ENCODE results near the gene LCN15. TPM values are rescaled to one million over a fixed set of nuclear protein-coding genes. Genes with fewer than 3 reads are reported as not detected.

LCN15 gene
- total and polyA plus RNA-seq, 2 of the 13 experiments (the other 11 are each of a cell fraction or from before 2014, with no cell fraction given): 1.3 to 53.7 TPM

GRCh38 chr9:136784249-136784996 is 20.1 kb upstream of the LCN15 start:
- Histone ChIP-seq H2AFZ (ENCODE audit: low read length) (no peak overlapping the region), H3K4me2 (ENCODE audit: low read depth, low read length) (peak overlapping the region; percentile 46), H3K9ac (ENCODE audit: insufficient read depth, low read depth, low read length) (no peak overlapping the region), H3K4me3 (replicated peaks in 1 of 3; ENCODE audit: insufficient read depth in 1 of 3, low read depth in 2 of 3, low read length in 3 of 3) (no peak overlapping the region), H3K27ac (ENCODE audit: extremely low read length, insufficient read depth, low read length) (peak overlapping the region; percentile 64), H3K9me3 (ENCODE audit: low read length) (no peaks in the 10 kb centered on the region), H4K20me1 (ENCODE audit: insufficient read depth, low read length) (no peaks in the 10 kb centered on the region), H3K4me1 (ENCODE audit: insufficient read depth, low read length) (peaks cover 83% of the 10 kb centered on the region), H3K36me3 (replicated peaks in 1 of 2; ENCODE audit: control insufficient read depth in 1 of 2, insufficient read depth in 2 of 2, low read length in 2 of 2) (no peaks in the 10 kb centered on the region), H3K79me2 (ENCODE audit: insufficient read depth, low read length) (no peaks in the 10 kb centered on the region), H3K27me3 (ENCODE audit: control insufficient read depth in 1 of 2, insufficient read depth in 2 of 2, low read length in 2 of 2) (no peaks in the 10 kb centered on the region)
- CTCF ChIA-PET (ENCODE audit: low intra/inter-chr PET ratio, low total read pairs): interaction anchor here (0.7 to 1.4 kb wide), 3 partner anchors 15 to 24 kb away, joined by 3 to 7 read pairs (median 3); no protein-coding TSS in a partner anchor
- WGBS (ENCODE audit: low lambda C conversion rate): 41% methylated on average over 9 of the region's 9 CpGs
- intact Hi-C loops (cut with micrococcal nuclease; ENCODE audit: unreplicated experiment) (loop anchor here (1.0 to 10.0 kb wide), 2 partner anchors 26 to 100 kb away; partner anchors contain the start of genes LCN8 and TRAF2), in situ Hi-C loops (cut with HindIII; ENCODE audit: extremely low pct_ligation_motif_present, low pct_unique_long_range_greater_than_20kb) (no loop called here)
- FAIRE-seq (no peak), DNase-seq (ENCODE audit: low spot score) (no peak), ATAC-seq (no peak)
- no TSS peak for BruUV-seq (replicated peaks)
- TF ChIP-seq TCF7L2 (IDR thresholded peaks at IDR 0.05; ENCODE audit: low read depth, low read length) (no peak), RAD21 (CRISPR knock-in tag; IDR thresholded peaks at IDR 0.05) (0 out of 2 replicates have a peak, but pooled peaks have one; percentile 33), ZNF24 (IDR thresholded peaks at IDR 0.05) (no peak), LCORL (IDR thresholded peaks at IDR 0.05) (no peak), LCORL (CRISPR knock-in tag; IDR thresholded peaks at IDR 0.05) (0 out of 2 replicates have a peak, but pooled peaks have one; percentile 20), CTCF (CRISPR knock-in tag; IDR thresholded peaks at IDR 0.05) (peak; percentile 53), ZNF891 (CRISPR knock-in tag; IDR thresholded peaks at IDR 0.05) (no peak), CCAR2 (optimal IDR thresholded peaks at IDR 0.05; ENCODE audit: low read depth, low read length) (no peak), STAG1 (CRISPR knock-in tag; IDR thresholded peaks at IDR 0.05) (peak; percentile 46), FOXA1 (IDR thresholded peaks at IDR 0.05) (no peak), FOXA1 (CRISPR knock-in tag; IDR thresholded peaks at IDR 0.05) (no peak), ZNF382 (CRISPR knock-in tag; IDR thresholded peaks at IDR 0.05; ENCODE audit: borderline replicate concordance) (no peak), SMC3 (IDR thresholded peaks at IDR 0.05; ENCODE audit: low read length) (peak; percentile 16; the same call in 1 of the 2 replicates)
- TF ChIP-seq, protein P1, sequence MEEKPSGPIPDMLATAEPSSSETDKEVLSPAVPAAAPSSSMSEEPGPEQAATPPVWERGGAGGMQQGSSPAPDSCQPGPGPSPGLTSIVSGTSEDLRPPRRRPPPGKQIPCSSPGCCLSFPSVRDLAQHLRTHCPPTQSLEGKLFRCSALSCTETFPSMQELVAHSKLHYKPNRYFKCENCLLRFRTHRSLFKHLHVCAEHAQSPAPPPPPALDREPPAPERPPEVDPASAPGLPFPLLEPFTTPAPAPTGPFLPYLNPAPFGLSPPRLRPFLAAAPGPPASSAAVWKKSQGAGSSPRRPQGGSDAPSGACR (CRISPR knock-in tag; IDR thresholded peaks at IDR 0.05): 0 out of 2 replicates have a peak, but pooled peaks have one; percentile 34
- POLR2A ChIA-PET: interaction anchor here (1.6 kb wide), 1 partner anchor 15 kb away, joined by 8 read pairs; no protein-coding TSS in a partner anchor
